Type B pancreatic cell (in vitro differentiated cells): ENCODE results near the gene TBCK. TPM values are rescaled to one million over a fixed set of nuclear protein-coding genes. Genes with fewer than 3 reads are reported as not detected.

ENCODE experiments used
- DNase-seq: peaks from one replicate; pipeline ENCODE4 v3.0.0; 2021; ENCODE audit warnings: mixed read lengths; ENCODE audit not compliant: unreplicated experiment; ENCODE audit errors: extremely low spot score
- H3K27ac Mint-ChIP-seq: 2 replicates; pipeline ENCODE4 v1.8.0; 2021; ENCODE audit warnings: mild to moderate bottlenecking, mixed read lengths
- H3K27me3 Mint-ChIP-seq: 2 replicates; pipeline ENCODE4 v1.8.0; 2021; ENCODE audit warnings: mixed read lengths
- H3K36me3 Mint-ChIP-seq: 2 replicates; pipeline ENCODE4 v1.8.0; 2021; ENCODE audit warnings: mixed read lengths
- H3K4me1 Mint-ChIP-seq: one replicate; pipeline ENCODE4 v1.8.0; 2021; ENCODE audit warnings: mixed read lengths; ENCODE audit not compliant: unreplicated experiment
- H3K4me3 Mint-ChIP-seq: 2 replicates; pipeline ENCODE4 v1.8.0; 2021; ENCODE audit warnings: mild to moderate bottlenecking, mixed read lengths
- H3K9me3 Mint-ChIP-seq: 2 replicates; pipeline ENCODE4 v1.8.0; 2021; ENCODE audit warnings: mixed read lengths
- total RNA-seq: library from RNA; stranded (reverse); gene quantifications from 2 replicates; pipeline ENCODE4 v1.2.1, GENCODE V29; 2021; ENCODE audit warnings: low replicate concordance
- TF ChIP-seq, protein P1 (sequence below): fragments of 200-600 bp; sonication (generic); conservative IDR thresholded peaks from 2 replicates; pipeline ENCODE4 v1.5.0; 2021; ENCODE audit warnings: antibody characterized with exemption, mild to moderate bottlenecking

TBCK gene
- total RNA-seq, 1 donor from 2014 or later: 59.8 TPM

DNA sequence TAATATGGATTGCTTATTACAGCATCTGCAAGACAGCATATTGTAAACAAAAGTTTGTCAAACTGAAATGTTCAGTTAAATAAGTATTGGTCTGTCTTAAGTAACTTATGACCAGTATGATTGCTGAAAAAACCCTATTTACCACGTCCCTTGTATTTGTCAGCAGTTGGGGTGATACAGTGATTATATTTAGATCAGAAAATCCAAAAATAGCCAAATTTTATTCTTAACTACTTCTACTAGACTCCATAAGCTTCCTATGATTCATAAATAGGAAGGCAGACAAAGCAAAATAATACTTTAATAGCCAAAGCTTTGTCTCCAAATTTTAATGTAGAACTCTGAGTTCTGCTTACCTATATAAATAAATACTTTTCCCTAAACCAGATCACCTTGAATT lies 45.3 kb downstream of the TBCK start:
- no peaks in the 10 kb centered on the region for H3K9me3 Mint-ChIP-seq
- no peak overlapping the region for H3K4me3 Mint-ChIP-seq
- H3K4me1 Mint-ChIP-seq: peaks cover 12% of the 10 kb centered on the region
- peaks cover 10% of the 10 kb centered on the region for H3K36me3 Mint-ChIP-seq
- TF ChIP-seq, protein P1, sequence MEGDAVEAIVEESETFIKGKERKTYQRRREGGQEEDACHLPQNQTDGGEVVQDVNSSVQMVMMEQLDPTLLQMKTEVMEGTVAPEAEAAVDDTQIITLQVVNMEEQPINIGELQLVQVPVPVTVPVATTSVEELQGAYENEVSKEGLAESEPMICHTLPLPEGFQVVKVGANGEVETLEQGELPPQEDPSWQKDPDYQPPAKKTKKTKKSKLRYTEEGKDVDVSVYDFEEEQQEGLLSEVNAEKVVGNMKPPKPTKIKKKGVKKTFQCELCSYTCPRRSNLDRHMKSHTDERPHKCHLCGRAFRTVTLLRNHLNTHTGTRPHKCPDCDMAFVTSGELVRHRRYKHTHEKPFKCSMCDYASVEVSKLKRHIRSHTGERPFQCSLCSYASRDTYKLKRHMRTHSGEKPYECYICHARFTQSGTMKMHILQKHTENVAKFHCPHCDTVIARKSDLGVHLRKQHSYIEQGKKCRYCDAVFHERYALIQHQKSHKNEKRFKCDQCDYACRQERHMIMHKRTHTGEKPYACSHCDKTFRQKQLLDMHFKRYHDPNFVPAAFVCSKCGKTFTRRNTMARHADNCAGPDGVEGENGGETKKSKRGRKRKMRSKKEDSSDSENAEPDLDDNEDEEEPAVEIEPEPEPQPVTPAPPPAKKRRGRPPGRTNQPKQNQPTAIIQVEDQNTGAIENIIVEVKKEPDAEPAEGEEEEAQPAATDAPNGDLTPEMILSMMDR: no peak
- no peaks in the 10 kb centered on the region for H3K27me3 Mint-ChIP-seq
- no peak for DNase-seq
- H3K27ac Mint-ChIP-seq: no peak overlapping the region

DNA sequence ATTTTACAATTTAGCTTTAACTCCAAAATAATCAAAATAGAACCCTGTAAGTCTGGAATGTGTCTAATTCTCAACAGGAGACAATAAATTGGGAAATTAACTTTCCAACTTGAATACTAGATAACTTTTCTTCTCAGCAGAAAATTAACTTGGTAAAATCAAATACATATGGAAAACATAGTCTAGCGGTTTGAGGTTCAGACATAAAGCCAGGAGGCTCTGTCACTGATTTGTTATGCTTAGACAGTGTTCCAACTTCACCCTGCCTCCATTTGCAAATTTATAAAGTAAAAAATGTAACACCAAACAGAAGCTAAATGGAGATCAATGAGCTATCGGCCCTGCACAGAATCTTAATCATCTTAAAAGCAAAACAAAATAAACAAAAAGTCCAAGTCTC lies 46.3 kb downstream of the TBCK start:
- no peaks in the 10 kb centered on the region for H3K27me3 Mint-ChIP-seq
- H3K36me3 Mint-ChIP-seq: peaks cover 10% of the 10 kb centered on the region
- DNase-seq: no peak
- no peaks in the 10 kb centered on the region for H3K9me3 Mint-ChIP-seq
- TF ChIP-seq, protein P1: no peak
- H3K27ac Mint-ChIP-seq: no peak overlapping the region
- H3K4me1 Mint-ChIP-seq: peaks cover 12% of the 10 kb centered on the region
- no peak overlapping the region for H3K4me3 Mint-ChIP-seq

DNA sequence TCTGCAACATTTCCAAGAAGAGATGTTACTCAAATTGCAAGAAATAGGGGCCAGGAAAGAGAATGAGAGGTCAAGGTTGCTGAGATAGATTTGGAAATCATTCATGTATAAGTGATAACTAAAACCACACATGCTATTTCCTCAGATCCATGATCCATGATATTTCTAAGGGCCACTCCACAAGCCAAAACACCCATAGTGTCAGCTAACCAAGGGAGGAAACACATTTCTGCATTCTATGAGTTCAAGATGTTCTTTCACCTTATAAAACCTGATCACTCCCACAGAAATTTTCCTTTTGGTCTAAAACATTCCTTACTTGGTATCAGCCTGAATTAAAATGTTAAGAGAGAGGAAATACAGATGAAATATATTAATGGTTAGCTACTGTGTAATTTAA lies 47.2 kb downstream of the TBCK start:
- no peak overlapping the region for H3K4me3 Mint-ChIP-seq
- peaks cover 4% of the 10 kb centered on the region for H3K36me3 Mint-ChIP-seq
- no peaks in the 10 kb centered on the region for H3K27me3 Mint-ChIP-seq
- H3K4me1 Mint-ChIP-seq: peaks cover 17% of the 10 kb centered on the region
- H3K9me3 Mint-ChIP-seq: no peaks in the 10 kb centered on the region
- TF ChIP-seq, protein P1: no peak
- no peak for DNase-seq
- H3K27ac Mint-ChIP-seq: no peak overlapping the region

DNA sequence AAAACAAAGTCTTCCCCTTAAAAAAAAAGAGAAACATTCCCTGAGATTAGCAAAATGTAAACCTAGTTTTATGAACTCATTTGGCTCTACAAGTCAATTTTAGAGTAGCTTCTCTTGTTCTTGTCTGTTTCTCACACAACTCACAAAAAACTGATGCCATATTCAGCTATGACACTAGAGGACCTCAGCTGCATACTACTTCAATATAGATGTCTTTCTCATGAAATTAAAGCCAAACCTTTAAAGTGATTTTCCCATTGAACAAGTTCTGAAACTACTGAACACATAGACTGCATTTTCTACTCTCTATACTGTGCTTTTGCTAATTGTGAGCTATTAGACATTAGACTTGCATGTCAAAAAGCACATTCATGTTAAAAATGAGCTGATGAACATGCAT lies 49.8 kb downstream of the TBCK start:
- Mint-ChIP-seq H3K36me3 (peaks cover 4% of the 10 kb centered on the region), H3K27ac (no peak overlapping the region), H3K9me3 (no peaks in the 10 kb centered on the region), H3K4me3 (no peak overlapping the region), H3K27me3 (no peaks in the 10 kb centered on the region), H3K4me1 (peaks cover 17% of the 10 kb centered on the region)
- TF ChIP-seq, protein P1: peak; percentile 65
- DNase-seq: no peak

DNA sequence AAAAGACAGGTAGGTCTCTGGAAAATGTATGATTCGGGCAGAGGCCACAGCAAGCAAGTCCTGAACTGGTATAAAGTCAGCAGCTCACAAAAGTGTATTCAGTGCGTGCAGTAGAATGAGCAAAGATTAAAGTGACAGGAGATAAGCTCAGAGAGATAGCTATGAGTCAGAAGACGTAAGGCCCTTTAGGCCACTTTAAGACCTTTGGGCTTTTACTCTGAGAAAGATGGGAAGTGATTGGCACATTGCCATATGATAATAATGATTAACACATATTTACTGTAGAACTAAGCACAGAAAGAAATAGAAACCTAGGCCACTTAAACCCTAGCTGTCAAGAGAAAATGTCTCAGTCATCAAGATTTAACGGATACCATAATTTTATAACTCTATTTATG lies 51.7 kb downstream of the TBCK start:
- Mint-ChIP-seq H3K27ac (peak overlapping the region; percentile 7), H3K9me3 (no peaks in the 10 kb centered on the region), H3K36me3 (peaks cover 4% of the 10 kb centered on the region), H3K4me1 (peaks cover 11% of the 10 kb centered on the region), H3K4me3 (no peak overlapping the region), H3K27me3 (no peaks in the 10 kb centered on the region)
- no peak for DNase-seq
- TF ChIP-seq, protein P1: no peak
